ENCODE measurements around the gene TMPRSS12. TPM values are rescaled to one million over a fixed set of nuclear protein-coding genes. Genes with fewer than 3 reads are reported as not detected.
A peak's percentile ranks its signal among the peaks of the same experiment; 100 is the strongest.

The TMPRSS12 gene
- total and polyA plus RNA-seq, 9 of the 15 experiments (the other 6 are each of a cell fraction or from before 2014, with no cell fraction given), result 0.04 TPM; not detected in 8

DNA sequence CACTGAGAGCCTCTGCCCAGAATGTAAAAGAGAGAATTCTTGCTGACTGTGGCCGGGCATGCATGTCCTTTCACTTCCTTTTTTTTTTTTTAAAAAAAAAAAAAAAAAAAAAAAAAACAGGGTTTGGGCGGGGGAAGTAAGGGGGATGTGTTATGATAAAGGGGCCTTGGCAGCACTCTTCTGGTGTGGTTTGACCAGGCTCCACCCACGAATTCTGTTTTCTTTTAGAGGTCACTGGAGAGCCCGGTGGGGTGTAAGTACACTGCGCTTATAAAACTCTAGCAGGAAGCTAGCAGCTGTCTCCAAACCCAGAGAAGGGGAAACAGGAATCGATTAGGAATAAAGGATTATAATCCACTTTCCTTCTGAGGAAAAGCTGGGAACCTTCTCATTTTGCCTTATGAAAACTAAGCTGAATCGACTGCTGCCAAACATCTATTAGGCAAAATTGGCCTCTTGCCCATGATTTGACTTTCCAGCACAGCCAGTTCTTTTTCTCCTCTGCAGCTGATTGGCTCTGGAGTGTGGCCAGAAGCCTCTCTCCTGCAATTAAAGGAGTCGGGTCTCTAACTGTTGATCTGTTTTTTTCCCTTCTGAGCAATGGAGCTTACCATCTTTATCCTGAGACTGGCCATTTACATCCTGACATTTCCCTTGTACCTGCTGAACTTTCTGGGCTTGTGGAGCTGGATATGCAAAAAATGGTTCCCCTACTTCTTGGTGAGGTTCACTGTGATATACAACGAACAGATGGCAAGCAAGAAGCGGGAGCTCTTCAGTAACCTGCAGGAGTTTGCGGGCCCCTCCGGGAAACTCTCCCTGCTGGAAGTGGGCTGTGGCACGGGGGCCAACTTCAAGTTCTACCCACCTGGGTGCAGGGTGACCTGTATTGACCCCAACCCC, 82.0 kb downstream of the TMPRSS12 start (continued):
- TF ChIP-seq ZNF143 (CRISPR knock-in tag; IDR thresholded peaks at IDR 0.05) (no peak), POLR2AphosphoS5 (IDR thresholded peaks at IDR 0.05; ENCODE audit: control insufficient read depth, insufficient read depth, low read depth, low read length) (peak; percentile 39; the same call in 1 of the 2 replicates), EGR1 (conservative IDR thresholded peaks at IDR 0.05) (0 out of 2 replicates have a peak, but pooled peaks have one; percentile 26), FOXM1 (IDR thresholded peaks at IDR 0.05; ENCODE audit: low read depth) (peak; percentile 74), FOXM1 (CRISPR knock-in tag; IDR thresholded peaks at IDR 0.05; ENCODE audit: low read depth) (no peak), TEAD4 (IDR thresholded peaks at IDR 0.05; ENCODE audit: low read length) (peak; percentile 37; the same call in 1 of the 2 replicates), TEAD4 (CRISPR knock-in tag; IDR thresholded peaks at IDR 0.05; ENCODE audit: borderline replicate concordance) (no peak), SMAD1 (IDR thresholded peaks at IDR 0.05; ENCODE audit: low read depth, low read length, partially characterized antibody) (peak; percentile 46), HDAC2 (IDR thresholded peaks at IDR 0.05) (peak; percentile 33; the same call in 1 of the 2 replicates), GTF2E2 (tag; IDR thresholded peaks at IDR 0.05) (peak; percentile 76; the same call in 1 of the 2 replicates), U2AF1 (optimal IDR thresholded peaks at IDR 0.05; ENCODE audit: low read depth, low read length) (no peak), ETV1 (tag; conservative IDR thresholded peaks at IDR 0.05; ENCODE audit: low read depth) (0 out of 2 replicates have a peak, but pooled peaks have one; percentile 23), MBD2 (IDR thresholded peaks at IDR 0.05; ENCODE audit: borderline replicate concordance, low read depth) (0 out of 2 replicates have a peak, but pooled peaks have one; percentile 6), POLR2A (conservative IDR thresholded peaks at IDR 0.05) (peak; percentile 66), SRSF9 (IDR thresholded peaks at IDR 0.05; ENCODE audit: borderline replicate concordance, low read depth, low read length) (no peak), ZEB2 (IDR thresholded peaks at IDR 0.05) (peak; percentile 20; the same call in 1 of the 2 replicates), FOXK2 (conservative IDR thresholded peaks at IDR 0.05 in 1 of 2, IDR thresholded peaks at IDR 0.05 in 1 of 2; ENCODE audit: low read depth in 2 of 2) (0 out of 4 replicates have a peak, but pooled peaks of 1 of the 2 experiments have one; percentile 15)
- TF ChIP-seq, protein P1, sequence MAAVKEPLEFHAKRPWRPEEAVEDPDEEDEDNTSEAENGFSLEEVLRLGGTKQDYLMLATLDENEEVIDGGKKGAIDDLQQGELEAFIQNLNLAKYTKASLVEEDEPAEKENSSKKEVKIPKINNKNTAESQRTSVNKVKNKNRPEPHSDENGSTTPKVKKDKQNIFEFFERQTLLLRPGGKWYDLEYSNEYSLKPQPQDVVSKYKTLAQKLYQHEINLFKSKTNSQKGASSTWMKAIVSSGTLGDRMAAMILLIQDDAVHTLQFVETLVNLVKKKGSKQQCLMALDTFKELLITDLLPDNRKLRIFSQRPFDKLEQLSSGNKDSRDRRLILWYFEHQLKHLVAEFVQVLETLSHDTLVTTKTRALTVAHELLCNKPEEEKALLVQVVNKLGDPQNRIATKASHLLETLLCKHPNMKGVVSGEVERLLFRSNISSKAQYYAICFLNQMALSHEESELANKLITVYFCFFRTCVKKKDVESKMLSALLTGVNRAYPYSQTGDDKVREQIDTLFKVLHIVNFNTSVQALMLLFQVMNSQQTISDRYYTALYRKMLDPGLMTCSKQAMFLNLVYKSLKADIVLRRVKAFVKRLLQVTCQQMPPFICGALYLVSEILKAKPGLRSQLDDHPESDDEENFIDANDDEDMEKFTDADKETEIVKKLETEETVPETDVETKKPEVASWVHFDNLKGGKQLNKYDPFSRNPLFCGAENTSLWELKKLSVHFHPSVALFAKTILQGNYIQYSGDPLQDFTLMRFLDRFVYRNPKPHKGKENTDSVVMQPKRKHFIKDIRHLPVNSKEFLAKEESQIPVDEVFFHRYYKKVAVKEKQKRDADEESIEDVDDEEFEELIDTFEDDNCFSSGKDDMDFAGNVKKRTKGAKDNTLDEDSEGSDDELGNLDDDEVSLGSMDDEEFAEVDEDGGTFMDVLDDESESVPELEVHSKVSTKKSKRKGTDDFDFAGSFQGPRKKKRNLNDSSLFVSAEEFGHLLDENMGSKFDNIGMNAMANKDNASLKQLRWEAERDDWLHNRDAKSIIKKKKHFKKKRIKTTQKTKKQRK (IDR thresholded peaks at IDR 0.05; ENCODE audit: borderline replicate concordance, low read depth, low read length), result no peak
- TF ChIP-seq, protein P2, sequence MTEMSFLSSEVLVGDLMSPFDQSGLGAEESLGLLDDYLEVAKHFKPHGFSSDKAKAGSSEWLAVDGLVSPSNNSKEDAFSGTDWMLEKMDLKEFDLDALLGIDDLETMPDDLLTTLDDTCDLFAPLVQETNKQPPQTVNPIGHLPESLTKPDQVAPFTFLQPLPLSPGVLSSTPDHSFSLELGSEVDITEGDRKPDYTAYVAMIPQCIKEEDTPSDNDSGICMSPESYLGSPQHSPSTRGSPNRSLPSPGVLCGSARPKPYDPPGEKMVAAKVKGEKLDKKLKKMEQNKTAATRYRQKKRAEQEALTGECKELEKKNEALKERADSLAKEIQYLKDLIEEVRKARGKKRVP (CRISPR knock-in tag; IDR thresholded peaks at IDR 0.05), result no peak
- TF ChIP-seq, protein P3, sequence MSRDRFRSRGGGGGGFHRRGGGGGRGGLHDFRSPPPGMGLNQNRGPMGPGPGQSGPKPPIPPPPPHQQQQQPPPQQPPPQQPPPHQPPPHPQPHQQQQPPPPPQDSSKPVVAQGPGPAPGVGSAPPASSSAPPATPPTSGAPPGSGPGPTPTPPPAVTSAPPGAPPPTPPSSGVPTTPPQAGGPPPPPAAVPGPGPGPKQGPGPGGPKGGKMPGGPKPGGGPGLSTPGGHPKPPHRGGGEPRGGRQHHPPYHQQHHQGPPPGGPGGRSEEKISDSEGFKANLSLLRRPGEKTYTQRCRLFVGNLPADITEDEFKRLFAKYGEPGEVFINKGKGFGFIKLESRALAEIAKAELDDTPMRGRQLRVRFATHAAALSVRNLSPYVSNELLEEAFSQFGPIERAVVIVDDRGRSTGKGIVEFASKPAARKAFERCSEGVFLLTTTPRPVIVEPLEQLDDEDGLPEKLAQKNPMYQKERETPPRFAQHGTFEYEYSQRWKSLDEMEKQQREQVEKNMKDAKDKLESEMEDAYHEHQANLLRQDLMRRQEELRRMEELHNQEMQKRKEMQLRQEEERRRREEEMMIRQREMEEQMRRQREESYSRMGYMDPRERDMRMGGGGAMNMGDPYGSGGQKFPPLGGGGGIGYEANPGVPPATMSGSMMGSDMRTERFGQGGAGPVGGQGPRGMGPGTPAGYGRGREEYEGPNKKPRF (IDR thresholded peaks at IDR 0.05; ENCODE audit: low read depth, low read length), result no peak
